Hematopoietic multipotent progenitor cell (in vitro differentiated cells): ENCODE data around the gene SLC24A3. TPM values are rescaled to one million over a fixed set of nuclear protein-coding genes. Genes with fewer than 3 reads are reported as not detected.

Experiments
- DNase-seq, 3 donors: peaks; one replicate each; pipeline ENCODE4 v3.0.0-alpha.2; 2011 to 2015; ENCODE audit warnings: low read depth in 2 of 3, low spot score in 2 of 3
- total RNA-seq: library from RNA; depleted of rRNA; stranded (reverse); fragments of >200 nt; gene quantifications from one replicate; pipeline ENCODE4 v1.2.3, GENCODE V29; 2012

SLC24A3 gene
- total RNA-seq, 1 donor, result 1.9 TPM

GRCh38 chr20:19335916-19336315, 123.5 kb downstream of the SLC24A3 start:
- no peak for DNase-seq

GRCh38 chr20:19336631-19337030, 124.2 kb downstream of the SLC24A3 start:
- DNase-seq, result peak in 2 of 3 donors; percentile 19 to 76

- DNase-seq, result no peak
These were observed 125.9 kb downstream of the SLC24A3 start for GRCh38 chr20:19338380-19338779.

- DNase-seq, result no peak
These were observed 126.5 kb downstream of the SLC24A3 start for GRCh38 chr20:19338960-19339359.

GRCh38 chr20:19341348-19342053, 129.1 kb downstream of the SLC24A3 start:
- no peak for DNase-seq

GRCh38 chr20:19344341-19344740, 131.9 kb downstream of the SLC24A3 start:
- DNase-seq, result no peak

- no peak for DNase-seq
These were observed 135.6 kb downstream of the SLC24A3 start for GRCh38 chr20:19347943-19348456.

GRCh38 chr20:19348582-19348981, 136.1 kb downstream of the SLC24A3 start:
- no peak for DNase-seq

GRCh38 chr20:19349879-19350278, 137.4 kb downstream of the SLC24A3 start:
- DNase-seq, result no peak

- no peak for DNase-seq
These were observed 139.1 kb downstream of the SLC24A3 start for GRCh38 chr20:19351542-19351941.

- no peak for DNase-seq
These were observed 142.5 kb downstream of the SLC24A3 start for GRCh38 chr20:19354950-19355349.

- DNase-seq, result no peak
These were observed 149.3 kb downstream of the SLC24A3 start for GRCh38 chr20:19361790-19362189.

- no peak for DNase-seq
These were observed 151.0 kb downstream of the SLC24A3 start for GRCh38 chr20:19363476-19363875.

GRCh38 chr20:19367591-19367990, 155.1 kb downstream of the SLC24A3 start:
- DNase-seq, result no peak

GRCh38 chr20:19368351-19368750, 155.9 kb downstream of the SLC24A3 start:
- DNase-seq, result no peak

GRCh38 chr20:19370076-19371075, 157.9 kb downstream of the SLC24A3 start:
- DNase-seq, result no peak

GRCh38 chr20:19371112-19371511, 158.7 kb downstream of the SLC24A3 start:
- DNase-seq, result no peak

GRCh38 chr20:19374216-19374615, 161.8 kb downstream of the SLC24A3 start:
- no peak for DNase-seq

- DNase-seq, result peak in 2 of 3 donors; percentile 45 to 76
These were observed 163.0 kb downstream of the SLC24A3 start for GRCh38 chr20:19375395-19375794.

GRCh38 chr20:19375801-19376200, 163.4 kb downstream of the SLC24A3 start:
- peak in 1 of 3 donors; percentile 22 for DNase-seq

GRCh38 chr20:19376451-19377229, 164.2 kb downstream of the SLC24A3 start:
- no peak for DNase-seq
